Activated CD4-positive, alpha-beta T cell treated with anti-CD3 and anti-CD28 coated beads for 36 hours (primary cell): Measurements from ENCODE around the gene DGKI. TPM values are rescaled to one million over a fixed set of nuclear protein-coding genes. Genes with fewer than 3 reads are reported as not detected.

ENCODE experiments used
- ATAC-seq: fragments of 200-7000 bp; cut with Tn5 transposase; one replicate; pipeline ENCODE4 v1.10.0; 2021; ENCODE audit warnings: mild to moderate bottlenecking, moderate library complexity
- CTCF ChIA-PET: fragments of 350-600 bp; sonication (Branson Sonifier 250); formaldehyde crosslinking; loops from one replicate; lab custom pipeline; 2021; ENCODE audit warnings: antibody characterized with exemption; lab: Charles Lee
- POLR2A ChIA-PET: fragments of 350-600 bp; sonication (Branson Sonifier 250); formaldehyde crosslinking; loops from one replicate; lab custom pipeline; 2021; ENCODE audit warnings: antibody characterized with exemption, inconsistent platforms; lab: Charles Lee
- DNase-seq: peaks from one replicate; pipeline ENCODE4 v3.0.0-alpha.2; 2020
- H3K27ac Mint-ChIP-seq: one replicate; pipeline ENCODE4 v1.8.0; 2021; ENCODE audit warnings: mixed read lengths
- H3K27me3 Mint-ChIP-seq: one replicate; pipeline ENCODE4 v1.8.0; 2021; ENCODE audit warnings: mixed read lengths
- H3K36me3 Mint-ChIP-seq: one replicate; pipeline ENCODE4 v1.8.0; 2021; ENCODE audit warnings: low read depth, mixed read lengths
- H3K4me1 Mint-ChIP-seq: one replicate; pipeline ENCODE4 v1.8.0; 2021; ENCODE audit warnings: mixed read lengths
- H3K4me3 Mint-ChIP-seq: one replicate; pipeline ENCODE4 v1.8.0; 2021; ENCODE audit warnings: mild to moderate bottlenecking, moderate library complexity, mixed read lengths
- H3K9me3 Mint-ChIP-seq: one replicate; pipeline ENCODE4 v1.8.0; 2021; ENCODE audit warnings: low read depth, mixed read lengths
- intact Hi-C, 2 experiments: fragments of 100-400 bp; cut with DNase I in 1 of 2; cut with micrococcal nuclease in 1 of 2; formaldehyde crosslinking; loops; one replicate each; pipeline versions ENCODE4 v1.14.2 to v1.15.1; 2022 to 2024; cut with DNase I, micrococcal nuclease
- total RNA-seq, 2 experiments: library from RNA; stranded (reverse); gene quantifications; one replicate each; pipeline ENCODE4 v1.2.3, GENCODE V29; 2021

The DGKI gene
- total RNA-seq, 2 experiments from 2014 or later = 2.9 to 3.0 TPM

DNA sequence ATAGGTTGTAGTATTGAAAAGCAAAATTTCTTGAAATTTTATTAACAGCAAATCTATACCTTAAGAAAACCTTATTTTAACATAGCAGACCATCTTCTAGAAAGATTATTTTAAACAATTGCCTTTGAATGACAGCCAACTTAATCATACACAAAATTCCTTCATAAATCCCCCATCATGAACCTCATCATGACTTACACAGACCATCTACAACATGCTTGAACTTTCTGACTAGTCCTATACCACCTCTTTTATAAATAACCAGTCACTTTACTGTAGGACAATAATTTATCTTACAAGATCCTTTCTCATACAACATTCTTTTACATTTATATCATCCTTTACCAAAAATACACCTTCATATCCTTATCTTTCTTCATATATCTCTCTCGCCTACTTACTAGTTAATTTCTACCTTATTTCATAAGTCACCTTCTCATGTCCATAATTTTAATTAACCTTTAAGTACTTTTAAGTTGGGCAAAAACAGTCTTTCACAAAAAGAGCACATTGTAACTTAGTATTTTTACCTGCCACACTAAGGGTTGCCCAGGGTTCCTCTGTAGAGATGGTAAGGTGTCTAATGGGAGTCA is 486.6 kb downstream of the DGKI start:
- CTCF ChIA-PET = no interaction called here
- intact Hi-C loops = no loop called here
- POLR2A ChIA-PET = no interaction called here

GRCh38 chr7:137354961-137355360 is 491.8 kb downstream of the DGKI start:
- ATAC-seq = no peak
- CTCF ChIA-PET = no interaction called here
- no peak for DNase-seq
- Mint-ChIP-seq H3K4me3 (no peak overlapping the region), H3K9me3 (peaks cover 2% of the 10 kb centered on the region), H3K4me1 (no peaks in the 10 kb centered on the region), H3K36me3 (no peaks in the 10 kb centered on the region), H3K27me3 (no peaks in the 10 kb centered on the region), H3K27ac (no peak overlapping the region)
- intact Hi-C loops = no loop called here
- POLR2A ChIA-PET = no interaction called here

More for the DNA sequence above, 486.6 kb downstream of the DGKI start:
- H3K27me3 Mint-ChIP-seq = no peaks in the 10 kb centered on the region
- peaks cover 12% of the 10 kb centered on the region for H3K9me3 Mint-ChIP-seq
- ATAC-seq (no peak), DNase-seq (no peak)
- H3K4me1 Mint-ChIP-seq = no peaks in the 10 kb centered on the region
- H3K27ac Mint-ChIP-seq = no peak overlapping the region
- no peaks in the 10 kb centered on the region for H3K36me3 Mint-ChIP-seq
- H3K4me3 Mint-ChIP-seq = no peak overlapping the region

DNA sequence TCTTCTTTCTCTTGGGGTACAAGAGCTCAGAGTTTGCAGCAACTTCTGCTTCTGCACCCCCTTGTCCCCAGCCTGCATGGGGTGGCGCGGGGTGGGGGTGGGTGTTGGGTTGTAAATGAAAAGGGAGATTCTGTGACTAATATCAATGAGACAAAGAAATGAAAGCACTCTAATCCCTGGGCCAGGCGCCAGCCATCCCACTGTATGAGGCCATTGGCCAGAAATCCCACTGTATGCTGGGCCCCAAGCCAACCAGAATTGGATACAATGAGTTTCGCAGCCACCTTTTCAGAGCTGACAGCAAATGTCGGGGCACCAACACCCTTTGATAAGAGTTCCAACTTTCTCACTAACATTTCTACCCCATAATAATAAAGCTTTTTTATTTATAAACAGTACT is 492.4 kb downstream of the DGKI start:
- Mint-ChIP-seq H3K4me1 (no peaks in the 10 kb centered on the region), H3K27me3 (no peaks in the 10 kb centered on the region), H3K9me3 (no peaks in the 10 kb centered on the region), H3K36me3 (no peaks in the 10 kb centered on the region), H3K4me3 (no peak overlapping the region), H3K27ac (no peak overlapping the region)
- ChIA-PET POLR2A (no interaction called here), CTCF (no interaction called here)
- ATAC-seq (no peak), DNase-seq (no peak)
- intact Hi-C loops = no loop called here

GRCh38 chr7:137351941-137352340 is 494.8 kb downstream of the DGKI start:
- Mint-ChIP-seq H3K27me3 (no peaks in the 10 kb centered on the region), H3K9me3 (no peaks in the 10 kb centered on the region), H3K36me3 (no peaks in the 10 kb centered on the region), H3K27ac (no peak overlapping the region), H3K4me1 (no peaks in the 10 kb centered on the region), H3K4me3 (no peak overlapping the region)
- DNase-seq = no peak
- POLR2A ChIA-PET = no interaction called here
- CTCF ChIA-PET = no interaction called here
- no peak for ATAC-seq
- intact Hi-C loops = no loop called here

DNA sequence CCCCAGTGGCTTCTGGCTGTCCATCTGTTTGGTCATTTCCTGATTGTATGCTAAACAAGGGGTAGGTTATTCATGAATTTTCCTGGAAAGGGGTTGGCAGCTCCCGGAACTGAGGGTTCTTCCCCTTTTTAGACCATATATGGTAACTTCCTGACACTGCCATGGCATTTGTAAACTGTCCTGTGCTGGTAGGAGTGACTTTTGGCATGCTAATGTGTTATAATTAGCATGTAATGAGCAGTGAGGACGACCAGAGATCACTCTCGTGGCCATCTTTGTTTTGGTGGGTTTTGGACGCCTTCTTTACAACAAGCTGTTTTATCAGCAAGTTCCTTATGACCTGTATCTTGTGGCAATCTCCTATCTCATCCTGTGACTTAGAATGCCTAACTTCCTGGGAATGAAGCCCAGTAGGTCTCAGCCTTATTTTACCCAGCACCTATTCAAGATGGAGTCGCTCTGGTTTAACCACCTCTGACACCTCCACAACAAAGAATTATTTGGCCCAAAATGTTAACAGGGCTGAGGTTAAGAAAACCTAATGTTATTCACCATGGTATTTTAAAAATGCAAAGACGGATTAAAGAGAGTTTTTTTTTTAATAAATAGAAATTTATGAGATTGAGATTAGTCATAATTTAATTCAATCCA is 500.9 kb downstream of the DGKI start:
- Mint-ChIP-seq H3K36me3 (no peaks in the 10 kb centered on the region), H3K27ac (no peak overlapping the region), H3K9me3 (no peaks in the 10 kb centered on the region), H3K27me3 (peaks cover 13% of the 10 kb centered on the region), H3K4me3 (no peak overlapping the region), H3K4me1 (no peaks in the 10 kb centered on the region)
- intact Hi-C loops = no loop called here
- POLR2A ChIA-PET = no interaction called here
- CTCF ChIA-PET = no interaction called here
- ATAC-seq (no peak), DNase-seq (no peak)

GRCh38 chr7:137343281-137343841 is 503.4 kb downstream of the DGKI start, which contains the start of gene PTN:
PTN (minus strand) TSS chr7:137343733; CDS start chr7:137254973, 88,760 bp downstream.
- no peaks in the 10 kb centered on the region for H3K4me1 Mint-ChIP-seq
- no peaks in the 10 kb centered on the region for H3K36me3 Mint-ChIP-seq
- ChIA-PET CTCF (interaction anchor here (0.6 kb wide), 1 partner anchor 22 kb away, joined by 3 read pairs; no protein-coding TSS in a partner anchor), POLR2A (no interaction called here)
- DNase-seq (no peak), ATAC-seq (no peak)
- intact Hi-C loops = no loop called here
- no peak within 1 kb of the TSS for H3K4me3 Mint-ChIP-seq
- no peak within 1 kb of the TSS for H3K27ac Mint-ChIP-seq
- peaks cover 13% of the 10 kb centered on the region for H3K27me3 Mint-ChIP-seq
- H3K9me3 Mint-ChIP-seq = peaks cover 2% of the 10 kb centered on the region

GRCh38 chr7:137342828-137343261 is 503.9 kb downstream of the DGKI start:
- ATAC-seq = no peak
- H3K27ac Mint-ChIP-seq = no peak overlapping the region

DNA sequence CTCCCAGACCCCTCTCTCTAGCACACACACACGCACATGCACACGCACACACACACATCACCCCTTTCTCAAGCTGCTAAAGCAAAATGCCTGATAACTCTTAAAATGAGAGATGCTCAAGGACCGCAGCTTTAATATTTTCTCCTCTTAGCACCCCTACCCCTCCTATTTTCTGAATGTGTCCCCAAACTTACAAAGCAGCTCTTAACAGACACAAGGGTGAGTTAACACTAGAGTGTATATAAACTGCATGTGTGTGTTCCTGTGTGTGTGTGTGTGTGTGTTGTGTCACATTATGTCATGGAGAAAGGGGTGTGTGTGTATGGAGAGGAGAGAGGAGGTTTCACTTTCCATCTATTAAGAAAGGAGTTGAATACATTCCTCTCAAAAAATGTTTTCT is 504.5 kb downstream of the DGKI start:
- Mint-ChIP-seq H3K4me3 (no peak overlapping the region), H3K27ac (no peak overlapping the region), H3K9me3 (peaks cover 2% of the 10 kb centered on the region), H3K36me3 (no peaks in the 10 kb centered on the region), H3K4me1 (no peaks in the 10 kb centered on the region), H3K27me3 (peaks cover 13% of the 10 kb centered on the region)
- no peak for ATAC-seq
- POLR2A ChIA-PET = no interaction called here
- CTCF ChIA-PET = interaction anchor here (0.5 to 1.3 kb wide), 2 partner anchors 14 to 1529 kb away, joined by 3 to 5 read pairs; no protein-coding TSS in a partner anchor
- intact Hi-C loops = no loop called here
- no peak for DNase-seq

More at GRCh38 chr7:137342828-137343261, 503.9 kb downstream of the DGKI start:
- ChIA-PET POLR2A (no interaction called here), CTCF (interaction anchor here (0.6 to 1.3 kb wide), 2 partner anchors 14 to 22 kb away, joined by 3 to 5 read pairs; no protein-coding TSS in a partner anchor)
- no peak for DNase-seq
- Mint-ChIP-seq H3K4me1 (no peaks in the 10 kb centered on the region), H3K36me3 (no peaks in the 10 kb centered on the region), H3K4me3 (no peak overlapping the region), H3K9me3 (peaks cover 2% of the 10 kb centered on the region), H3K27me3 (peaks cover 13% of the 10 kb centered on the region)
- intact Hi-C loops = no loop called here

DNA sequence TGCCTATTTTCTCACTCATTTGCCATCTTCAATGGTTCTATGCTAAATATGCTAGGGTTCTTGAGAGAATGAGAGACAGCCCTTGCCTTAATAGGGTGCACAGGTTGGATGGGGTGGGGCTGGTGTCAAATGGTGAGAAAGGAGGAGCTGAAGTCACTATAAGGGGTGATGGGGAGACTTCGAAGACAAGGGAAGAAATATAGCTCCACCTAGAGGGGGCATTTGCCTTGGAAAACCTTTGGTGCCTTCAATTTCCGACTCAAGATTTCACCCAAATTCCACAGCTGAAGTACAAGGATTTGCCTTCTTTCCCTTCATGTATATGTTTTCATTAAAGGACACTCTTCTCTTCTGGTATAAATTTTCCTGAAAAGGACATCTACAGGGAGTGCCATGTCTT is 508.9 kb downstream of the DGKI start:
- CTCF ChIA-PET = no interaction called here
- peaks cover 4% of the 10 kb centered on the region for H3K9me3 Mint-ChIP-seq
- no peak overlapping the region for H3K4me3 Mint-ChIP-seq
- no peaks in the 10 kb centered on the region for H3K36me3 Mint-ChIP-seq
- no peaks in the 10 kb centered on the region for H3K27me3 Mint-ChIP-seq
- POLR2A ChIA-PET = no interaction called here
- H3K27ac Mint-ChIP-seq = no peak overlapping the region
- H3K4me1 Mint-ChIP-seq = no peaks in the 10 kb centered on the region
- intact Hi-C loops = no loop called here
- no peak for ATAC-seq
- DNase-seq = no peak

- H3K27ac Mint-ChIP-seq = no peak overlapping the region
- H3K36me3 Mint-ChIP-seq = no peaks in the 10 kb centered on the region
- intact Hi-C loops = no loop called here
- no peaks in the 10 kb centered on the region for H3K4me1 Mint-ChIP-seq
- CTCF ChIA-PET = interaction anchor here (0.6 kb wide), 1 partner anchor 271 kb away, joined by 3 read pairs; no protein-coding TSS in a partner anchor
- H3K27me3 Mint-ChIP-seq = no peaks in the 10 kb centered on the region
- ATAC-seq = no peak
- DNase-seq = no peak
- peaks cover 4% of the 10 kb centered on the region for H3K9me3 Mint-ChIP-seq
- POLR2A ChIA-PET = no interaction called here
- H3K4me3 Mint-ChIP-seq = no peak overlapping the region
These were observed 511.0 kb downstream of the DGKI start for GRCh38 chr7:137335814-137336213.

- intact Hi-C loops = no loop called here
- Mint-ChIP-seq H3K4me3 (no peak overlapping the region), H3K36me3 (no peaks in the 10 kb centered on the region), H3K4me1 (no peaks in the 10 kb centered on the region), H3K27ac (no peak overlapping the region), H3K27me3 (no peaks in the 10 kb centered on the region), H3K9me3 (peaks cover 2% of the 10 kb centered on the region)
- POLR2A ChIA-PET = interaction anchor here (0.6 kb wide), 1 partner anchor 305 kb away, joined by 3 read pairs; no protein-coding TSS in a partner anchor
- no peak for ATAC-seq
- CTCF ChIA-PET = interaction anchor here (0.9 kb wide), 1 partner anchor 9 kb away, joined by 3 read pairs; no protein-coding TSS in a partner anchor
- no peak for DNase-seq
These were observed 515.4 kb downstream of the DGKI start for GRCh38 chr7:137331378-137331777.
